Measurements from ENCODE around the gene B4GALNT2.

DNA sequence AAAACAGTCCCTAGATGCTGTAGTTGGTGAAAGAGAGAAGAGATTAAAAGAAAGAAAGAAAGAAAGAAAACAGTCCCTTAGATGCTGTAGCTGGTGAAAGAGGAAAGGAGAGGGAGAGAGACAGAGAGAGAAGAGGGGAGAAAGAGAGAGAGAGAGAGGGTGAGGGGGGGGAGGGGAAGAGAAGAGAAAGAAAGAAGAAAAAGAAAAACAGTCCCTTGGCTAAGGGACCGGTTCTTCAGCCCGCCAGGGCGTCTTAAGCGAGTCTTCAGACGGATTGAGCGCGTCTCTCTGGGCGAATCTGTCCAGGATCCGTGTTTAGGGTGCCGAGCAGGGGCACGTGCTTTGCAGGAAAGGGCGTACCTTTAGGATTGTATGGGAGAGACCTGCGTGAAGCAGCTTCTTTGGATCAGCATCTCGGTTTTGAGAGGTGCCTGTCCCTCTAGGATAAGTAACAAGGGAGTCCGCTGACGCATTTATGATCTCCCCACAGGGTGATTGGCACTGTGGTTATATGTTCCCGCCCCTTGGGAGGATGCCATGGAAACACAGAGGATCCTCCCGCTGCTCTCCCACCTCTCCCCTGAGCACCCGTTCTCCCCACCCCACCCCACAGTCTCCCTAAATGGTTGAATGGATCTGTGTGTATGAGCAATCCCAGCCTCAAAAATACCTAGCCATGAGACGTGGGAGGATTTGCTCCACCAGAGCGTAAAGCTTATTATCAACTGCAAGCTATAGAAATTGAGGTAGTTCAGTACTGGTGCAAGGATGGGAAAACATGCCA lies 61.1 kb downstream of the B4GALNT2 start:
- TF ChIP-seq ZNF8 (CRISPR knock-in tag; IDR thresholded peaks at IDR 0.05) = no peak
- TF ChIP-seq, protein P1, sequence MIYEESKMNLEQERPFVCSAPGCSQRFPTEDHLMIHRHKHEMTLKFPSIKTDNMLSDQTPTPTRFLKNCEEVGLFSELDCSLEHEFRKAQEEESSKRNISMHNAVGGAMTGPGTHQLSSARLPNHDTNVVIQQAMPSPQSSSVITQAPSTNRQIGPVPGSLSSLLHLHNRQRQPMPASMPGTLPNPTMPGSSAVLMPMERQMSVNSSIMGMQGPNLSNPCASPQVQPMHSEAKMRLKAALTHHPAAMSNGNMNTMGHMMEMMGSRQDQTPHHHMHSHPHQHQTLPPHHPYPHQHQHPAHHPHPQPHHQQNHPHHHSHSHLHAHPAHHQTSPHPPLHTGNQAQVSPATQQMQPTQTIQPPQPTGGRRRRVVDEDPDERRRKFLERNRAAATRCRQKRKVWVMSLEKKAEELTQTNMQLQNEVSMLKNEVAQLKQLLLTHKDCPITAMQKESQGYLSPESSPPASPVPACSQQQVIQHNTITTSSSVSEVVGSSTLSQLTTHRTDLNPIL (CRISPR knock-in tag; IDR thresholded peaks at IDR 0.05; ENCODE audit: low read depth) = no peak
- no peak for TF ChIP-seq PPARA (CRISPR knock-in tag; IDR thresholded peaks at IDR 0.05; ENCODE audit: borderline replicate concordance)
- no peak for TF ChIP-seq ZNF70 (CRISPR knock-in tag; IDR thresholded peaks at IDR 0.05)
- TF ChIP-seq, protein P2, sequence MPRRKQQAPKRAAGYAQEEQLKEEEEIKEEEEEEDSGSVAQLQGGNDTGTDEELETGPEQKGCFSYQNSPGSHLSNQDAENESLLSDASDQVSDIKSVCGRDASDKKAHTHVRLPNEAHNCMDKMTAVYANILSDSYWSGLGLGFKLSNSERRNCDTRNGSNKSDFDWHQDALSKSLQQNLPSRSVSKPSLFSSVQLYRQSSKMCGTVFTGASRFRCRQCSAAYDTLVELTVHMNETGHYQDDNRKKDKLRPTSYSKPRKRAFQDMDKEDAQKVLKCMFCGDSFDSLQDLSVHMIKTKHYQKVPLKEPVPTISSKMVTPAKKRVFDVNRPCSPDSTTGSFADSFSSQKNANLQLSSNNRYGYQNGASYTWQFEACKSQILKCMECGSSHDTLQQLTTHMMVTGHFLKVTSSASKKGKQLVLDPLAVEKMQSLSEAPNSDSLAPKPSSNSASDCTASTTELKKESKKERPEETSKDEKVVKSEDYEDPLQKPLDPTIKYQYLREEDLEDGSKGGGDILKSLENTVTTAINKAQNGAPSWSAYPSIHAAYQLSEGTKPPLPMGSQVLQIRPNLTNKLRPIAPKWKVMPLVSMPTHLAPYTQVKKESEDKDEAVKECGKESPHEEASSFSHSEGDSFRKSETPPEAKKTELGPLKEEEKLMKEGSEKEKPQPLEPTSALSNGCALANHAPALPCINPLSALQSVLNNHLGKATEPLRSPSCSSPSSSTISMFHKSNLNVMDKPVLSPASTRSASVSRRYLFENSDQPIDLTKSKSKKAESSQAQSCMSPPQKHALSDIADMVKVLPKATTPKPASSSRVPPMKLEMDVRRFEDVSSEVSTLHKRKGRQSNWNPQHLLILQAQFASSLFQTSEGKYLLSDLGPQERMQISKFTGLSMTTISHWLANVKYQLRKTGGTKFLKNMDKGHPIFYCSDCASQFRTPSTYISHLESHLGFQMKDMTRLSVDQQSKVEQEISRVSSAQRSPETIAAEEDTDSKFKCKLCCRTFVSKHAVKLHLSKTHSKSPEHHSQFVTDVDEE (CRISPR knock-in tag; IDR thresholded peaks at IDR 0.05) = no peak
- no peak for TF ChIP-seq GLIS3 (CRISPR knock-in tag; IDR thresholded peaks at IDR 0.05)
- TF ChIP-seq, protein P3, sequence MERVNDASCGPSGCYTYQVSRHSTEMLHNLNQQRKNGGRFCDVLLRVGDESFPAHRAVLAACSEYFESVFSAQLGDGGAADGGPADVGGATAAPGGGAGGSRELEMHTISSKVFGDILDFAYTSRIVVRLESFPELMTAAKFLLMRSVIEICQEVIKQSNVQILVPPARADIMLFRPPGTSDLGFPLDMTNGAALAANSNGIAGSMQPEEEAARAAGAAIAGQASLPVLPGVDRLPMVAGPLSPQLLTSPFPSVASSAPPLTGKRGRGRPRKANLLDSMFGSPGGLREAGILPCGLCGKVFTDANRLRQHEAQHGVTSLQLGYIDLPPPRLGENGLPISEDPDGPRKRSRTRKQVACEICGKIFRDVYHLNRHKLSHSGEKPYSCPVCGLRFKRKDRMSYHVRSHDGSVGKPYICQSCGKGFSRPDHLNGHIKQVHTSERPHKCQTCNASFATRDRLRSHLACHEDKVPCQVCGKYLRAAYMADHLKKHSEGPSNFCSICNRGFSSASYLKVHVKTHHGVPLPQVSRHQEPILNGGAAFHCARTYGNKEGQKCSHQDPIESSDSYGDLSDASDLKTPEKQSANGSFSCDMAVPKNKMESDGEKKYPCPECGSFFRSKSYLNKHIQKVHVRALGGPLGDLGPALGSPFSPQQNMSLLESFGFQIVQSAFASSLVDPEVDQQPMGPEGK (CRISPR knock-in tag; IDR thresholded peaks at IDR 0.05; ENCODE audit: borderline replicate concordance) = no peak
- TF ChIP-seq ZFP3 (CRISPR knock-in tag; IDR thresholded peaks at IDR 0.05) = no peak
- TF ChIP-seq, protein P4, sequence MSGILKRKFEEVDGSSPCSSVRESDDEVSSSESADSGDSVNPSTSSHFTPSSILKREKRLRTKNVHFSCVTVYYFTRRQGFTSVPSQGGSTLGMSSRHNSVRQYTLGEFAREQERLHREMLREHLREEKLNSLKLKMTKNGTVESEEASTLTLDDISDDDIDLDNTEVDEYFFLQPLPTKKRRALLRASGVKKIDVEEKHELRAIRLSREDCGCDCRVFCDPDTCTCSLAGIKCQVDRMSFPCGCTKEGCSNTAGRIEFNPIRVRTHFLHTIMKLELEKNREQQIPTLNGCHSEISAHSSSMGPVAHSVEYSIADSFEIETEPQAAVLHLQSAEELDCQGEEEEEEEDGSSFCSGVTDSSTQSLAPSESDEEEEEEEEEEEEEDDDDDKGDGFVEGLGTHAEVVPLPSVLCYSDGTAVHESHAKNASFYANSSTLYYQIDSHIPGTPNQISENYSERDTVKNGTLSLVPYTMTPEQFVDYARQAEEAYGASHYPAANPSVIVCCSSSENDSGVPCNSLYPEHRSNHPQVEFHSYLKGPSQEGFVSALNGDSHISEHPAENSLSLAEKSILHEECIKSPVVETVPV (CRISPR knock-in tag; IDR thresholded peaks at IDR 0.05) = no peak
- TF ChIP-seq, protein P5, sequence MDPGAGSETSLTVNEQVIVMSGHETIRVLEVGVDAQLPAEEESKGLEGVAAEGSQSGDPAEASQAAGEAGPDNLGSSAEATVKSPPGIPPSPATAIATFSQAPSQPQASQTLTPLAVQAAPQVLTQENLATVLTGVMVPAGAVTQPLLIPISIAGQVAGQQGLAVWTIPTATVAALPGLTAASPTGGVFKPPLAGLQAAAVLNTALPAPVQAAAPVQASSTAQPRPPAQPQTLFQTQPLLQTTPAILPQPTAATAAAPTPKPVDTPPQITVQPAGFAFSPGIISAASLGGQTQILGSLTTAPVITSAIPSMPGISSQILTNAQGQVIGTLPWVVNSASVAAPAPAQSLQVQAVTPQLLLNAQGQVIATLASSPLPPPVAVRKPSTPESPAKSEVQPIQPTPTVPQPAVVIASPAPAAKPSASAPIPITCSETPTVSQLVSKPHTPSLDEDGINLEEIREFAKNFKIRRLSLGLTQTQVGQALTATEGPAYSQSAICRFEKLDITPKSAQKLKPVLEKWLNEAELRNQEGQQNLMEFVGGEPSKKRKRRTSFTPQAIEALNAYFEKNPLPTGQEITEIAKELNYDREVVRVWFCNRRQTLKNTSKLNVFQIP (CRISPR knock-in tag; IDR thresholded peaks at IDR 0.05; ENCODE audit: borderline replicate concordance, low read depth) = no peak
